A204.1 (cell line): ENCODE data around the gene KCNK1.

Experiments
- FAIRE-seq: peaks from 2 replicates; lab custom pipeline; 2012; peaks lifted over from hg19 to GRCh38; lab: Jason Lieb, UNC

The KCNK1 gene

GRCh38 chr1:233707153-233707879 lies 93.4 kb downstream of the KCNK1 start:
- FAIRE-seq = no peak

- FAIRE-seq = no peak
Measured at GRCh38 chr1:233707880-233708815, 94.2 kb downstream of the KCNK1 start.

GRCh38 chr1:233710031-233710430 lies 96.1 kb downstream of the KCNK1 start:
- FAIRE-seq = no peak

GRCh38 chr1:233710507-233710906 lies 96.6 kb downstream of the KCNK1 start:
- FAIRE-seq = no peak

- no peak for FAIRE-seq
Measured at GRCh38 chr1:233714631-233715217, 100.8 kb downstream of the KCNK1 start.

GRCh38 chr1:233718057-233718456 lies 104.2 kb downstream of the KCNK1 start:
- no peak for FAIRE-seq

GRCh38 chr1:233719655-233720341 lies 105.9 kb downstream of the KCNK1 start:
- no peak for FAIRE-seq

- no peak for FAIRE-seq
Measured at GRCh38 chr1:233721004-233721595, 107.2 kb downstream of the KCNK1 start.
